Measurements from ENCODE around the gene RGS18. TPM values are rescaled to one million over a fixed set of nuclear protein-coding genes. Genes with fewer than 3 reads are reported as not detected.

RGS18 gene, protein sequence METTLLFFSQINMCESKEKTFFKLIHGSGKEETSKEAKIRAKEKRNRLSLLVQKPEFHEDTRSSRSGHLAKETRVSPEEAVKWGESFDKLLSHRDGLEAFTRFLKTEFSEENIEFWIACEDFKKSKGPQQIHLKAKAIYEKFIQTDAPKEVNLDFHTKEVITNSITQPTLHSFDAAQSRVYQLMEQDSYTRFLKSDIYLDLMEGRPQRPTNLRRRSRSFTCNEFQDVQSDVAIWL
- total RNA-seq, result not detected in 2 replicates

DNA sequence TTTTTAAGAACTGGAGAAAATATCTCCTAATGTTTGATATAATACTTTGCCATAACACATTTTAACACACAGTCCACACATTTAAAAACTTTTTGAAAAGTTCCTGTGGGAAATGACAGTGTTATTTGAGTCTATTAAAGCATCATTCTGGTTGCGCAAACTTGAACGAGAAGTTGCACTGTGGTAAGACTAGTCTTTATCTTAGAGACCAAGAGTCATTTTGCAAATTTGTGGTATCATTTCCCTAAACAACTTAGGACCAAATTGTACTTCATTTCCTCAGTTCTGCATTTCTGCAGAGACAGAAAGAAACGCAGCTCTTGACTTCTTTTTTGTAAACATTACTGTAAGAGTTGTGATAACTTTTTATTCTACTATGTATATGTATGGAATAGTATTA is at the start of gene RGS18:
Gene RGS18, plus strand, starts transcription at position 282 of the 400 bp plus-strand sequence. CDS start 176 bp downstream, outside the sequence.

Other genes with a start within 250 kb of the RGS18 start
- gene RGS21, start 158.5 kb downstream of the RGS18 start, total RNA-seq, result not detected in 2 replicates

Measured in myometrial cell (primary cell).